Fibroblast of lung (primary cell): ENCODE data around the gene BOLA1. TPM values are rescaled to one million over a fixed set of nuclear protein-coding genes. Genes with fewer than 3 reads are reported as not detected.

Source experiments
- DNase-seq, 2 donors: peaks; one replicate each; pipeline versions ENCODE4 v3.0.0 to v3.0.0-alpha.2; 2010; ENCODE audit warnings: low read depth in 2 of 2
- H2AFZ ChIP-seq: 2 replicates; pipeline ENCODE4 v1.5.1; 2012; ENCODE audit warnings: low read length, control low read depth, inconsistent platforms
- H3K27ac ChIP-seq: 2 replicates; pipeline ENCODE4 v1.5.1; 2011; ENCODE audit warnings: low read length, control low read depth; ENCODE audit not compliant: insufficient read depth
- H3K27me3 ChIP-seq: 2 replicates; pipeline ENCODE4 v1.5.1; 2011; ENCODE audit warnings: mild to moderate bottlenecking, low read length; ENCODE audit not compliant: control insufficient read depth, insufficient read depth
- H3K36me3 ChIP-seq: 2 replicates; pipeline ENCODE4 v1.5.1; 2011; ENCODE audit warnings: low read length; ENCODE audit not compliant: control insufficient read depth, insufficient read depth
- H3K4me1 ChIP-seq: 2 replicates; pipeline ENCODE4 v1.5.1; 2011; ENCODE audit warnings: low read length; ENCODE audit not compliant: control insufficient read depth, insufficient read depth; ENCODE audit errors: extremely low read depth
- H3K4me2 ChIP-seq: 2 replicates; pipeline ENCODE4 v1.5.1; 2011; ENCODE audit warnings: low read length, control low read depth; ENCODE audit not compliant: insufficient read depth; ENCODE audit errors: extremely low read depth
- H3K4me3 ChIP-seq, 4 experiments: fragments of 200-600 bp in 1 of 4; sonication (generic) in 1 of 4; replicated peaks in 1 of 4; 2 replicates each; pipeline ENCODE4 v1.5.1; 2011 to 2016; ENCODE audit warnings: low read length in 4 of 4, low read depth in 3 of 4, mild to moderate bottlenecking in 3 of 4, control low read depth in 2 of 4, inconsistent platforms in 1 of 4, mixed read lengths in 1 of 4; ENCODE audit not compliant: insufficient read depth in 1 of 4; ENCODE audit errors: control extremely low read depth in 1 of 4
- H3K79me2 ChIP-seq: 2 replicates; pipeline ENCODE4 v1.5.1; 2012; ENCODE audit warnings: mild to moderate bottlenecking, low read length, inconsistent platforms; ENCODE audit not compliant: control insufficient read depth, insufficient read depth
- H3K9ac ChIP-seq: 2 replicates; pipeline ENCODE4 v1.5.1; 2011; ENCODE audit warnings: mild to moderate bottlenecking, low read length, control low read depth; ENCODE audit not compliant: insufficient read depth
- H3K9me3 ChIP-seq: 2 replicates; pipeline ENCODE4 v1.5.1; 2012; ENCODE audit warnings: low read depth, low read length; ENCODE audit not compliant: control insufficient read depth, insufficient read depth
- H4K20me1 ChIP-seq: 2 replicates; pipeline ENCODE4 v1.5.1; 2011; ENCODE audit warnings: low read length; ENCODE audit not compliant: control insufficient read depth, insufficient read depth; ENCODE audit errors: extremely low read depth
- CTCF ChIP-seq, 2 donors: IDR thresholded peaks in 1 of 2; conservative IDR thresholded peaks in 1 of 2; 1 replicate in 1 of 2; 2 replicates in 1 of 2; pipeline ENCODE4 v1.5.1; 2011 to 2012; ENCODE audit warnings: low read length in 2 of 2, control low read depth in 1 of 2, inconsistent platforms in 1 of 2, low read depth in 1 of 2, mild to moderate bottlenecking in 1 of 2
- EZH2 ChIP-seq: IDR thresholded peaks from 2 replicates; pipeline ENCODE4 v1.5.1; 2012; ENCODE audit warnings: low read length, control low read depth, mild to moderate bottlenecking; ENCODE audit errors: missing control alignments
- polyA plus RNA-seq, 2 donors: library from polyadenylated mRNA; depleted of rRNA in 1 of 2; stranded (reverse) in 1 of 2; unstranded in 1 of 2; fragments of >200 nt; gene quantifications; 2 replicates each; pipeline ENCODE4 v1.2.1, GENCODE V29; 2011 to 2012; ENCODE audit warnings: missing spikeins in 1 of 2
- total RNA-seq: library from RNA; depleted of rRNA; stranded (reverse); fragments of >200 nt; gene quantifications from 2 replicates; pipeline ENCODE4 v1.2.1, GENCODE V29; 2014

The BOLA1 gene
- total and polyA plus RNA-seq, 2 donors (not counting 1 experiment from before 2014, with no cell fraction given): 6.4 to 12.4 TPM

GRCh38 chr1:149929856-149930255 lies 30.5 kb downstream of the BOLA1 start:
- Histone ChIP-seq H3K9ac (no peak overlapping the region), H3K9me3 (no peaks in the 10 kb centered on the region), H3K4me1 (peaks cover 10% of the 10 kb centered on the region), H4K20me1 (no peaks in the 10 kb centered on the region), H3K4me2 (no peak overlapping the region), H3K79me2 (peaks cover 26% of the 10 kb centered on the region), H3K4me3 (no peak overlapping the region), H3K27me3 (no peaks in the 10 kb centered on the region), H3K27ac (no peak overlapping the region), H2AFZ (no peak overlapping the region), H3K36me3 (peaks cover 12% of the 10 kb centered on the region)
- DNase-seq: no peak
- no peak for TF ChIP-seq EZH2
- TF ChIP-seq CTCF (conservative IDR thresholded peaks at IDR 0.05 in 1 of 2, IDR thresholded peaks at IDR 0.05 in 1 of 2; ENCODE audit: low read depth in 1 of 2, low read length in 2 of 2): no peak

- Histone ChIP-seq H3K27me3 (no peaks in the 10 kb centered on the region), H2AFZ (no peak overlapping the region), H3K4me1 (peaks cover 8% of the 10 kb centered on the region), H3K36me3 (peaks cover 4% of the 10 kb centered on the region), H4K20me1 (no peaks in the 10 kb centered on the region), H3K4me2 (no peak overlapping the region), H3K4me3 (no peak overlapping the region), H3K9ac (no peak overlapping the region), H3K79me2 (peaks cover 16% of the 10 kb centered on the region), H3K27ac (no peak overlapping the region), H3K9me3 (no peaks in the 10 kb centered on the region)
- DNase-seq: no peak
- no peak for TF ChIP-seq EZH2
- no peak for TF ChIP-seq CTCF (conservative IDR thresholded peaks at IDR 0.05 in 1 of 2, IDR thresholded peaks at IDR 0.05 in 1 of 2; ENCODE audit: low read depth in 1 of 2, low read length in 2 of 2)
Observed at GRCh38 chr1:149931212-149931790, 31.9 kb downstream of the BOLA1 start.

GRCh38 chr1:149932474-149932873 lies 33.1 kb downstream of the BOLA1 start:
- Histone ChIP-seq H3K9me3 (no peaks in the 10 kb centered on the region), H3K4me2 (no peak overlapping the region), H3K9ac (no peak overlapping the region), H3K4me1 (peaks cover 15% of the 10 kb centered on the region), H2AFZ (no peak overlapping the region), H3K27ac (no peak overlapping the region), H3K79me2 (peaks cover 4% of the 10 kb centered on the region), H3K27me3 (no peaks in the 10 kb centered on the region), H3K4me3 (no peak overlapping the region), H4K20me1 (no peaks in the 10 kb centered on the region), H3K36me3 (peaks cover 3% of the 10 kb centered on the region)
- no peak for DNase-seq
- no peak for TF ChIP-seq EZH2
- TF ChIP-seq CTCF (conservative IDR thresholded peaks at IDR 0.05 in 1 of 2, IDR thresholded peaks at IDR 0.05 in 1 of 2; ENCODE audit: low read depth in 1 of 2, low read length in 2 of 2): no peak
